Stomach (tissue), 9 donors: ENCODE results near the gene BICRA. TPM values are rescaled to one million over a fixed set of nuclear protein-coding genes. Genes with fewer than 3 reads are reported as not detected.
A peak's percentile ranks its signal among the peaks of the same experiment; 100 is the strongest.

ENCODE experiments used
- DNase-seq, 2 donors: peaks; one replicate each; pipeline versions ENCODE4 v3.0.0 to v3.0.0-alpha.2; 2013 to 2019
- H3K27ac ChIP-seq, 5 donors: fragments of 200-600 bp in 4 of 5; sonication (generic) in 4 of 5; one replicate each; pipeline ENCODE4 v1.5.1; 2013 to 2019; ENCODE audit warnings: mild to moderate bottlenecking in 1 of 5, moderate library complexity in 1 of 5
- H3K27me3 ChIP-seq, 3 donors: fragments of 200-600 bp; sonication (generic); one replicate each; pipeline ENCODE4 v1.5.1; 2017 to 2019; ENCODE audit warnings: mixed run types in 1 of 3
- H3K36me3 ChIP-seq, 4 donors: fragments of 200-600 bp; sonication (generic); 1 replicate in 3 of 4; 2 replicates in 1 of 4; pipeline ENCODE4 v1.5.1; 2016 to 2019
- H3K4me1 ChIP-seq, 4 donors: fragments of 200-600 bp; sonication (generic); one replicate each; pipeline ENCODE4 v1.5.1; 2016 to 2019
- H3K4me3 ChIP-seq, 4 donors: fragments of 200-600 bp; sonication (generic) in 3 of 4; one replicate each; pipeline ENCODE4 v1.5.1; 2016 to 2019; ENCODE audit warnings: mild to moderate bottlenecking in 1 of 4
- H3K9me3 ChIP-seq, 4 donors: fragments of 200-600 bp; sonication (generic); one replicate each; pipeline ENCODE4 v1.5.1; 2016 to 2019
- CTCF ChIP-seq, 7 experiments: fragments of 450-650 bp in 4 of 7; fragments of 200-600 bp in 3 of 7; sonication (generic) in 3 of 7; IDR thresholded peaks; one replicate each; pipeline ENCODE4 v1.5.1; 2016 to 2019; ENCODE audit warnings: antibody characterized with exemption in 7 of 7, control low read depth in 2 of 7, mild to moderate bottlenecking in 1 of 7
- EP300 ChIP-seq: sonication (generic); formaldehyde crosslinking; IDR thresholded peaks from one replicate; pipeline ENCODE4 v1.6.1; 2017; ENCODE audit warnings: antibody characterized with exemption
- POLR2A ChIP-seq, 4 donors: fragments of 450-650 bp; IDR thresholded peaks; one replicate each; pipeline ENCODE4 v1.6.1; 2016; ENCODE audit warnings: antibody characterized with exemption in 4 of 4, control low read depth in 2 of 4, mild to moderate bottlenecking in 1 of 4, moderate library complexity in 1 of 4
- POLR2AphosphoS5 ChIP-seq, 3 donors: sonication (generic); formaldehyde crosslinking; IDR thresholded peaks; one replicate each; pipeline ENCODE4 v1.6.1; 2016; ENCODE audit warnings: antibody characterized with exemption in 3 of 3
- WGBS, 5 donors: extraction: QIAGEN DNeasy Blood & Tissue Kit in 3 of 5; methylation state at CpG; one replicate each; pipeline versions ENCODE4 v1.1.5 to v1.1.7; 2013 to 2018; 5-methylcytosine and 5-hydroxymethylcytosine counted together
- intact Hi-C: fragments of 100-400 bp; cut with DNase I; formaldehyde crosslinking; loops from one replicate; pipeline ENCODE4 v1.15.1; 2023; ENCODE audit warnings: low total_unique reads
- polyA plus RNA-seq, 3 donors: library from polyadenylated mRNA; stranded (reverse); fragments of 200-250 nt; gene quantifications; one replicate each; pipeline ENCODE4 v1.2.3, GENCODE V29; 2013
- total RNA-seq, 5 donors: library from RNA; depleted of rRNA; stranded (reverse); fragments of >200 nt; gene quantifications; one replicate each; pipeline versions ENCODE4 v1.1.0 to v1.2.3, GENCODE V29; 2014 to 2016
- donor health status: healthy with polysubstance abuse.
- donor health status: Bipolar disorder and iron deficiency.
- donor health status: healthy.

The BICRA gene
- total and polyA plus RNA-seq, 8 donors, result 2.7 to 13.4 (median 9.5) TPM

GRCh38 chr19:47603706-47604565 is 5.0 kb upstream of the BICRA start:
- H3K27me3 ChIP-seq, result no peaks in the 10 kb centered on the region
- H3K36me3 ChIP-seq, result no peaks in the 10 kb centered on the region
- intact Hi-C loops, result no loop called here
- no peak for TF ChIP-seq EP300
- TF ChIP-seq POLR2A (IDR thresholded peaks at IDR 0.05), result no peak
- TF ChIP-seq POLR2AphosphoS5 (IDR thresholded peaks at IDR 0.05), result no peak
- no peak for TF ChIP-seq CTCF (IDR thresholded peaks at IDR 0.05)
- H3K4me3 ChIP-seq, result no peak overlapping the region
- DNase-seq, result no peak
- WGBS, 5 donors, result 47 to 61% (median 58%) methylated on average over 12 to 13 of the region's 13 CpGs
- H3K27ac ChIP-seq, result no peak overlapping the region
- H3K9me3 ChIP-seq, result no peaks in the 10 kb centered on the region
- peaks cover 22 to 34% (median 31%) of the 10 kb centered on the region in 4 donors for H3K4me1 ChIP-seq

GRCh38 chr19:47607564-47608073 is 1.3 kb upstream of the BICRA start:
- Histone ChIP-seq H3K4me1 (peaks cover 26 to 39% (median 35%) of the 10 kb centered on the region in 4 donors), H3K4me3 (peak overlapping the region; percentile 83 to 98 (median 90)), H3K27me3 (no peaks in the 10 kb centered on the region), H3K27ac (peak overlapping the region; percentile 95 to 99 (median 99)), H3K36me3 (no peaks in the 10 kb centered on the region), H3K9me3 (no peaks in the 10 kb centered on the region)
- 41 to 45% (median 42%) methylated on average over 21 of the region's 21 CpGs for WGBS, 5 donors
- no peak for DNase-seq
- intact Hi-C loops, result no loop called here
- TF ChIP-seq POLR2A (IDR thresholded peaks at IDR 0.05) (no peak), CTCF (IDR thresholded peaks at IDR 0.05) (peak in 1 of 7 experiments; percentile 13)

- no peaks in the 10 kb centered on the region for H3K36me3 ChIP-seq
- intact Hi-C loops, result no loop called here
- peak; percentile 96 to 98 for DNase-seq
- TF ChIP-seq CTCF (IDR thresholded peaks at IDR 0.05) (peak in 3 of 7 experiments; percentile 7 to 35 (median 32)), EP300 (no peak), POLR2A (IDR thresholded peaks at IDR 0.05) (peak in 1 of 4 donors; percentile 28), POLR2AphosphoS5 (IDR thresholded peaks at IDR 0.05) (peak; percentile 21 to 86 (median 86))
- WGBS, 5 donors, result 0 to 1% (median 1%) methylated on average over 59 to 94 of the region's 94 CpGs
- no peaks in the 10 kb centered on the region for H3K9me3 ChIP-seq
- no peaks in the 10 kb centered on the region for H3K27me3 ChIP-seq
- H3K4me1 ChIP-seq, result peaks cover 33 to 46% (median 42%) of the 10 kb centered on the region in 4 donors
- peak overlapping the region; percentile 83 to 98 (median 90) for H3K4me3 ChIP-seq
- peak overlapping the region; percentile 95 to 99 (median 99) for H3K27ac ChIP-seq
These were observed 638 bp upstream of the BICRA start for GRCh38 chr19:47608074-47608918.
